GM19328 (cell line): ENCODE results near the gene PSMC2.
"Not testable (repeated sequence)": the region's sequence is repeated elsewhere in the genome, so short reads cannot be mapped to it uniquely, and the experiment has no call there.

Experiments
- ATAC-seq: cut with Tn5 transposase; IDR thresholded peaks from one replicate; pipeline ENCODE4 v1.9.1; 2021; ENCODE audit warnings: mild to moderate bottlenecking, moderate library complexity; ENCODE audit not compliant: unreplicated experiment

Gene PSMC2

DNA sequence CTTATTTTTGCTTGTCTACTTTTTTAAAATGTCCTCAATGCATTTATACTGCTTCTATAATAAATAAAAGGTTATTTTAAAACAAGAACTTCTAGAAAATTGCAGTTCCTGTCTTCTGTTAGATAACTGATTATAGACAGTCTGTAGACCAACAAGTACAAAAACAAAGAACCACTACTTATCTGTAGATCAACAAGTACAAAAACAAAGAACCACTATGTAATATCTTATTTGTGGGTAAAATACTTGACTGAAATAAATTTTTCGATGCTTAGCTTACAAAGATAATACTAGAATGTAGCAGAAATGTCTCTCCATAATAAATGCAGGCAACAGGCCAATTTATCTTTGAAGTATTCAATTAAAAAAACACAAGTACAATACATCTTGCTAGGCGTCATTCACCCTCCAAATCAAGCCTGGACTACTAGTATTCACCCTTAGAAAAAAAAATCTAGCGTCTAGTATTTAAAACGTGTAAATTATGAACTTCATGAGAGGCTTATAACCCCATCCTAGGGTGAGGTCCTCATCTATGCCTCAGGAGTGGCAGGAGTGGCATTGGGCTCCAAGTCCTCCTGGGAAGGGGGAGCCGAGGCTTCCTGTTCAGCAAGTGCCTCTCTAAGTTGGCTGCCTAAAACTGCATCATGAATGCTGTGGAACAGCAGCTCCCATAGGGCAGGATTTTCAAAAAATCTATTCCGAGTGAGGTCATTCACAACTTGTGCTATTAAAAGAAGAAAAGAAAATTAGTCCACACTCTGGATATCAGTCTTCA lies 26.6 kb downstream of the PSMC2 start:
- ATAC-seq = no peak

DNA sequence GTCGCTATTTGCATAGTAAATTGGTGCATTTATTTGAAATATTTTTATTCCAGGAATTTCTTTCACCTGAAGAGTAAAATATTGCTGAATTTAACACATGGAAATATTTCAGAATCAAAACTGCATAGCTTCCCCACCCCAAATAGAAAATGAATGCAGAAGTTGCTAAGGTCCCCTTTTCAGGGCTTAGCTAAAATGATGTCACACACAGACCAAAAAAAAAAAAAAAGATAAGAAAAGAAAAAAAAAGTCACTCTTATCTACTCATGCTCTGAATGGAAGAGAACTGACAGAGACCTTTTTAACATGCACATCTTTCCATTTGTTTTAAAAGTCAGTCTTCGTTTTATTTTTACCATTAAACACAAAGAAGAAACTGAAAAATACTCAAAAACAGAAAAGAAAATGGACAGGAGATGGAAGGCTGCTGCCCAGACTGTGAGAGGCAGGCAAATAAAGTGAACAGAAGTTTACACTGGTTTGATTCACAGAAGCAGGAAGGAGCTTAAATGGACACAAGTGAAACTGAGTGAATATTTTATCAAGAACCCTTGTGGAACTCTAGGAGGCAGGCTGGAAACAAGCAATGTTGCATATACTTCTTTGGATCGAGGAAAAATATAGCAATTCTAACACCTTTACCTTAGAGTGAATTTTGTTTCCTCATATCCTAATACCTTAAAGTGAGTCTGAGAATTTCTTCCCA lies 32.0 kb downstream of the PSMC2 start:
- no peak for ATAC-seq

DNA sequence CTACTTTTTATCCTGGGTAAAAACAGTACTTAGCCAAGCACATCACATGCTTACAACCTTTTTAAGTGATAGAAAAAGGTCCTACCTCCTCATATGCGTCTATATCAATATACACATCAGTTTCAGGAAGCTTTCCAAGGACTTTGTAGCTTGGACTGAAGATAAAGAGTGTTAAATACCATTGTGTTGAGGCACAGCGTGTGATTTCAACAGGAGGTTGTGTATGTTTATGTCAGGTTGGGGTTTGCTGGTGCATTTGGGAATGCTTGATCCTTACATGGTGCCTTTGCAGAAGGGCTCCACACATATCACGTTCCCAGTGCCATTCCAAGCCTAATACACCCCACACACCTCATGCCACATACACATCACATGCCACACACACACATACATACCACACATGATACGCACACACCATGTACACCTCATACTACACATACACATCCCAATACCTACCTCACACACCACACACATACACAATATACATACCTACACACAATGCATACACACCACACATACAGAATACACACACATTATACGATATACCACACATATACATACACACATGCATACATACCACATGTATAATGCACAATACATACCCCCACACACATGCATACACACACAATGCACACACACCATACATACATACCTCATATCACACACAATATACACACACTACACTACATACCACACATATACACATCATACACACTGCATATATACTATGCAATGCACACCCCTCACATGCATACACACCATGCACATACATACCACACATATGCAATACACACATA lies 33.1 kb downstream of the PSMC2 start:
- ATAC-seq = no peak

DNA sequence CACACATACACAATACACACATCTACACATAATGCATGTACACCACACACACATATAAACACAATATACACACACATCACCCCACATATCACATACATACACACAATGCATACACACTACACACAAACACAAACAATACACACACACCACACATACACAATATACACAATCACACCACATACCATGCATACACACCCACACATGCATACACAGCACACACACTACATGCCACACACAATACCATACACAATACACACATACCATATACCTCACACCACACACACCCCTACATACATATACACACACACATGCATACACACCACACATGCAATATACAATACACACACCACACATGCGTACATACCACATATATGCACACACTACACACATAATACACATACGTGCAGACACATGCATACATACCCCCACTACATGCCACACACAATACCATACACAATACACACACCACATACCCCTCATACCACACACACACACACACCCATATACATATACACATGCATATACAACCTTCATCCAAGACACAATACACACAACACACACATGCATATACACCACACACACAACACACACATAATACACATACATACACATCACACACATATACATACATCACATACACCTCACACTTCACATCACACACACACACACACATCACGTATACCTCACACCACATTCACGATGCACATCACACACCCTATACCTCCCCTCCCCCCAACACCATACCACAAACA lies 34.0 kb downstream of the PSMC2 start:
- no peak for ATAC-seq

DNA sequence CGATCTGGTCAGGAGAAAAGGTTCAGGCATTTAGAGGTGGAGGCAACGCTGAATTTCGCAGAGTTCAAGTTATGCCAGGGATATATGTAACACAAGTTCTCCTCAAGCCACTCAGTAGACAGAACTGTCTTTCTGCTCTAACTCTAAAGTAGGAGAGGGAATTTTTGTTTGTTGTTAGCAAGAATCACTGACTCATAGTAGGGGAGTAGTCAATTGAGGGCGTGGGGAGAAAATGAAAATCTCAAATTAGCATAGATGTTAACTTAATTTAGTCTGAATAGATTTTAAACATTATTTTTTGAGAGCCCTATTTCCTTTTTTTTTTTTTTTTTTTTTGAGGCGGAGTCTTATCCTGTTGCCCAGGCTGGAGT lies 34.6 kb downstream of the PSMC2 start:
- no peak for ATAC-seq

DNA sequence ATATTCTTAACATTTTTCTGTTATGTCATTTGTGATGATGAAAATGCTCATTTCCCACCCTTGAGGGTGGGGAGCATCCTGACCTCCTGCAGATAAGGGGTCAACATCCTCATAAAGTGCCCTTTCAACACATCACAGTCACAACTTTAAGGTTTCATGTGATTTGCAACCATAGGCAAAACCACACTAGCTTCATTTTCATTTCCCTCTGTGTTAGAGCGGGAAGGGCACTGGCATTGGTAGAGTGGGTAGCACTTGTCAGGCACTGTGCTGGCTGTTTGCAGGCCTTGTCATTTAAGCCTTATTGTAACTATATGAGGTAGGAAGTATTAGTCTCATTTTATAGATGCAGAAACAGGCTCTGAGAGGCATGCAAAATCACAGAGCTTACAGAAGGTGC lies 39.8 kb downstream of the PSMC2 start:
- ATAC-seq = no peak

DNA sequence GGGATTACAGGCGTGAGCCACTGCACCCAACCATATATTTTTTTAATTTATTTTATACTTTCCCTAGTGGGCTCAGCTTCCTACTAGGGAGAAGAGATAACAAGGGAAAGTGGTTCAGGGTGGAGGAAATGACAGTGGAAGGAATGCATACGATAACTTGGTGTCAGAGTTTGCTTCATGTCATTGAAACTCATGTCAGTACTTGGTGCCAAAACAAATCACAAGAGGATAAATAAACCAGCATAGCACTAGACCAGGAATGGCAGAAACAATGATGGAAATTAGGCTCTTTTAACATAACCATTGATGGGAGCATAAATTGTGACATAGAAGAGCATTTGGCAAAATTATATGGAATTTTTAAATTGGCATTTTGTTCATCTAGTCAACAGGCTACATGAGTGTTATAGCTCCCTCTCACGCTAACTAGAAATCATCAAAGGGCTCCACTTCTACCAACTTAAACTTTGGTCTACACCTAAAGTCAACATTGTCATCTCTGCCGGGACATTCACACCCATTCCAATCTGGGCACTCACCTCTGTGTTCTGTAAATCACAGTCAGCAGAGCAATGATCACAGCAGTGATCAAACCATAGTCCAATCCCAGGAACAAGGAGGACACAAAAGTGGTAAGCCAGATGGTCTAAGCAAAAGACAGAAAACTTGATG lies 41.2 kb downstream of the PSMC2 start:
- no peak for ATAC-seq

DNA sequence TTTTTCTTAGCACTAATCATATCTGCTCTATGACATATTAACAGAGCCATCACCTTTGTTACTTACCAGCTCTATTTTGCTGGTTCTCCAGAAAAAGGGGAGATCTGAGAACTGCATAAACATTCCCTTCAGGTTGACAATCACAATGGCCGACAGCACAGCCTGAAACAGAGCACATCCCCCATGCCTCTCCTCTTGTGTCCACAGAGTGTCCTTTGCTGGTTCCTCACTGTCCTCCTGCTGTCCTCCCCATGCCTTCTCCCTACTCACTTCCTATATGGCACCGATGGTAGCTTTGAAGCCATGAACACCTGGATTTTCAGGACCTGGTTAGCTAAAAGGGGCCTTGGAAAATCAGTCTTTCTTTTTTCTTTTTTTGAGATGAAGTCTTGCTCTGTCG lies 41.8 kb downstream of the PSMC2 start:
- ATAC-seq = no peak

DNA sequence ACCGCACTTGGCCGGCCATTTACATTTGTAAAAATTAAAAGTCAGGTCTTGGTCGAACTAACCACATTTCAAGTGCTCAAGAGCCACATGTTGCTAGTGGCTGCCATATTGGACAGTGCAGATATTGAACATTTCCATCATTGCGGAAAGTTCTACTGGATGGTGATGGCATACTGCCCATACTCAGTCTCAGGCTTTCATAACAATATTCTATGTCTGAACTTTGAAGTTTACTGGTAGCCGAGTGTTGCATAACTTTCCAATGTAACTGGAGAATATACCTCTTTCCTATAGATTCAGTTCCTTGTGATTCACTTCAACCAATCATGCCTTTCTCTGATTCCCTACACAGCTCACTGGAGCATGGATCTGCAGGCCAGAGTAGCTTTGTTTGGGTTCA lies 43.7 kb downstream of the PSMC2 start:
- no peak for ATAC-seq

DNA sequence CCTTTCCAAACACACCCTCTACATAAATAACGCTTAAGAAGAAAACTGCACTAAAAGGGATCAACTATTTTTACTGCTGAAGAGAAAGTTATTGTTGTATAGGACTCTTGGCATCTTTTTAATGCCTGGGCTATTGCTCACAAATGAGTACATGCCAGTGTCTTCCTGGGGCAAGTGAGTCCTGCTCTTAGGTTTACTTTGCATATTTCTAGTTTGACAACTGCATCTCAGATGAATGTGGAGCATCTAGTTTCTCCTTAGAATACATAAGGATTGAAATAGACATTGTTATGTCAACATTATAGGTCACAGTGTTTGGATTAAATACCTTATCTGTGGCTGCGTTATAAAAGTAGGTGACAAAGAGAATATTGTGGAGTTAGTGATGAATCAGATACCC lies 44.5 kb downstream of the PSMC2 start:
- no peak for ATAC-seq

DNA sequence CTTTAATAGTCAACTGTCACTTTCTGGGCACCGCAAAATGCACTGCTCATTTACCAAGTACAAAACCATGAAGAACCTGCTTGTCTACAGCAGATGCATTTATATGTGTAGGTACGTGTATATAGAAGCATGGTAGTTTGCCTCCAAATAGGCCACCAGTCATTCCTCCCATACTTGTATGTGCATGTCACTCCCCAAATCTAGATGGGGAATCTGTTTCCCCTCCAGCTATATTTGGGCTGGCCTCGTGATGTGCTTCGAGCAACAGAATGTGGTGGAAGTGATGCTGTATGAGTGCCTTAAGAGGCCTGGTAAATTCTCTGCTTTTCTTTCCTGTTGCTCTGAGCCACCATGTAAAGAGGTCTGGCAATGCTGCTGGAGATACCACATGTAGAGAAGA lies 47.1 kb downstream of the PSMC2 start:
- no peak for ATAC-seq

DNA sequence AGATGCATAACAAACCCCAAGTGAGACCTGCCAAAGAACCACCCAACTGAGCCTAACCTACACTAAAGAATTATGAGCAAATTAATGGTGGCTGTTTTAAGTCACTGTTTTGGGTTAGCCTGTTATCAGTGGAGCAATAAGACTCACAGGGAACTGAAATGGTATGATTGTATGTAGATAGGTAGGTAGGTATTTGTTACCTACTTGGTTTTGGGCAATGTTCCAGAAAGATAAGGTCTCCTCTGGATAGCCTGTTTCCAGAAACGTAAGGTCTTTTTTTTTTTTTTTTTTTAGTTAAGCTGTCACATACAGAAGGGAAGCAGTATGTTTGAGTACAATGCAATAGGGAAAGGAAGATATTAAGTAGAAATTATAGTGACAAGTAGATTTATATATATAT lies 47.6 kb downstream of the PSMC2 start:
- no peak for ATAC-seq

DNA sequence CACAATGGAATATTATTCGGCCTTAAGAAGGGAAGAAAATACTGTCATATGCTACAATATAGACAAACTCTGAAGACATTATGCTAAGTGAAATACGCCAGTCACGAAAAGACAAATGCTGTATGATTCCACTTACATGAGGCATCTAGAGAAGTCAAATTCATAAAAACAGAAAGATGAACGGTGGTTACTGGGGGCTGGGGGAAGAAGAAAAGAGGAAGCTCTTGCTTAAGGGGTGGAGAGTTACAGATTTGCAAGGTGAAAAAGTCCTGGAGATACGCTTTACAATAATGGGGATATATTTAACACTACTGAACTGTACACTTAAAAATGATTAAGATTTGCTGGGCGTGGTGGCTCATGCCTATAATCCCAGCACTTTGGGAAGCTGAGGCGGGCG lies 49.0 kb downstream of the PSMC2 start:
- ATAC-seq = no peak

DNA sequence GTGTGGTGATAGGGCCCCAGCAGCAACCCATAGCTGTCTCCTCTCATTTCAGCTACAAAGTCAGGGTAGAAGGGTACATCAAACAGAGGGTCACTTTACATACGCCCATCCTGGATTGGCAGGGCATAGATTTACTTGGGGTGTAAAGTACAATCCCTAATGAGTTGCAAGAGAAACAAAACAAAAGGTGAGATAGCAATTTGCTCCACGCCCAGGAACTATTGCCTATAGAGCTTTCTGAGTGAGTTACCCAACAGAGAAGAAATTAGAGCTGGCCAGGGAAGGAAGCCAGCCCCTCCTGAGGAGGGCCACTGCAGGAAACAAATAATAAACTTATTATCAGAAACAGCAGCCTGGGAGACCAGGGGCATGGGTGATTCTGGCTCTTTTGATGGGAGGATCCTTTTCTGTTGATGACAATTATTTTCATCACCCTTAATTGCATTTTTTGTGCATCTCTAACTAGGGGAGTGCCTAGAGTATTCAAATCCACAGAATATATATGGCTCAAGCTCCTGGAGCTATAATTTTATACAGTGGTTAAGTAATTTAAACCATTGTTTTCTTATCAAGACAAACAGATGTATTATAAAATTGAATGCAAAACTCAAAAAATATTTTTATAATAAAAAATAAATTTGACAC lies 51.2 kb downstream of the PSMC2 start:
- no peak for ATAC-seq

DNA sequence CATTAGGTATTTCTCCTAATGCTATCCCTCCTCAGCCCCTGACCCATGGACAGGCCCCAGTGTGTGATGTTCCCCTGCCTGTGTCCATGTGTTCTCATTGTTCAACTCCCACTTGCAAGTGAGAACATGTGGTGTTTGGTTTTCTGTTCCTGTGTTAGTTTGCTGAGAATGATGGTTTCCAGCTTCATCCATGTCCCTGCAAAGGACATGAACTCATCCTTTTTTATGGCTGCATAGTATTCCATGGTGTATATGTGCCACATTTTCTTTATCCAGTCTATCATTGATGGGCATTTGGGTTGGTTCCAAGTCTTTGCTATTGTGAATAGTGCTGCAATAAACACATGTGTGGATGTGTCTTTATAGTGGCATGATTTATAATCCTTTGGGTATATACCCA lies 52.2 kb downstream of the PSMC2 start:
- ATAC-seq = not testable (repeated sequence)

DNA sequence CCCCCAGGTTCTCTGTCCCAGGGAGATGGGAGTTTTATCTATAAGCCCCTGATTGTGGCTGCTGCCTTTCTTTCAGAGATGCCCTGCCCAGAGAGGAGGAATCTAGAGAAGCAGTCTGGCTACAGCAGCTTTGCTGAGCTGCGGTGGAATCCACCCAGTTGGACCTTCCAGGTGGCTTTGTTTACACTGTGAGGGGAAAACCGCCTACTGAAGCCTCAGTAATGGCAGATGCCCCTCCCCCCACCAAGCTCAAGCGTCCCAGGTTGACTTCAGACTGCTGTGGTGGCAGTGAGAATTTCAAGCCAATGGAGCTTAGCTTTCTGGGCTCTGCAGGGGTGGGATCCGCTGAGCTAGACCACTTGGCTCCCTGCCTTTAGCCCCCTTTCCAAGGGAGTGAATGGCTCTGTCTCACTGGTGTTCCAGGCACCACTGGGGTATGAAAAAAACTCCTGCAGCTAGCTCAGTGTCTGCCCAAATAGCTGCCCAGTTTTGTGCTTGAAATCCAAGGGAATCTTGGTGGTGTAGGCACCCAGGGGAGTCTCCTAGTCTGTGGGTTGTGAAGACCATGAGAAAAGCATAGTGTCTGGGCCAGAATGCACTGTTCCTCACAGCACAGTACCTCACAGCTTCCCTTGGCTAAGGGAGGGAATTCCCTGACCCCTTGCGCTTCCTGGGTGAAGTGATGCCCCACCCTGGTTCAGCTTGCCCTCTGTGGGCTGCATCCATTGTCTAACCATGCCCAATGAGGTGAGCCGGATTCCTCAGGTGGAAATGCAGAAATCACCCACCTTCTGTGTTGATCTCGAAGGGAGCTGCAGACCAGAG lies 58.6 kb downstream of the PSMC2 start:
- ATAC-seq = not testable (repeated sequence)

DNA sequence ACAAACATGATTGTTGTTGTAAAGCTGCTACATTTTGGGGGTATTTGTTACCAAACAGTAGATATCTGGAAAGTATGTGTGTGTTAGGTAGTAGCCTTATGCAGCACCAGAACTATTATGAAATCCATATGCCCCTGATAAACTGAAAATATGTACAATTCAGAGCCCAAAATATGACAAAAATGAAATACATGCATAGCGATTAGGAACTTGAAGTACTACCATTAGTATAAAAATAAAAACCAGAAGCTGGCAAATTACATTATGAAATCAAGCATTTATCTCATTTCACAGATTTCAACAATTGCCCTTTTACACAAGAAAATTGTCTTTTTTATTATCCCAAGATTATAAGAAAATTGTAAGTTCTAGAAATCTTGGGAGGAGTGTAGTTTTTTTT lies 64.7 kb downstream of the PSMC2 start:
- ATAC-seq = no peak

DNA sequence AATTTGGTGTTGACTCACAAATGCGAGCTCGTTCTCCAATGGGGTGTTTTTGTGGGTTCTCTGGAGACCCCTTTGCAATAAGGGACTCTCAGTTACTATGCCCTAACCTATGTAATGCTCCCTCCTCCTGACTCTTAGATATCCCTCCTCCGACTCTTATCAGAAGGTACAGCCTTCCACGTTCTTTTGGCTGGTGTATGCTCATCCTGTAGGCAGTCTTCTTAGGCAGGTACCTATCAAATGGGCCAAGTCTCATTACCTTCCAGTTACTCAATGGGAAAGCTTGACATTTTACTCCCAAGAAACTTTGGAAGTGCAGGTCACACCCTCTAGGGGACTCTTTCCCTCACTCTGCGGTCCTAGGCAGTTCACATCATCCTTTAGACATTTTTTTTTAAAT lies 66.0 kb downstream of the PSMC2 start:
- ATAC-seq = no peak

DNA sequence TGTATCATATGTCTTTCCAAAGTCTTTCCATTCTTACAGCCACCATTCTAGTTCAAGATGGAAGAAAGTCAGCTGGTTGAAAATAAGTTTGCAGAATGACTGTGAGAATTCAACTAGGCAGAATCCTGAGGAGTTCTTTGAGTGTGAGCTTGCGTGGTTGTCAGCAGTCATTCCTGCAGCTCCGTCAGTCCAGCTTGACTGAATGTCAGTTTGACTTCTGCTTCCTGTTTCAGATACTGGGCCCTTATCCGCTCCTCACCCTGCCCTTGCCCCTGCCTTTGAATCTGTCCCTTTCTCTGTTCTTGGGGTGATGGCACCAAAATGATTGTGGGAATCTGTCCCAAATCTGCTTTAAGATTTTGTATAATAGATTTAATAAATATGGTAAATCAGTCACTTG lies 70.8 kb downstream of the PSMC2 start:
- ATAC-seq = no peak
